Mesendoderm (in vitro differentiated cells): ENCODE results near the gene CTRB2.
A peak's percentile ranks its signal among the peaks of the same experiment; 100 is the strongest.

Source experiments
- DNase-seq: peaks from one replicate; pipeline ENCODE4 v3.0.0; 2013
- H2AK5ac ChIP-seq: 2 replicates; pipeline ENCODE4 v1.6.1; 2013; ENCODE audit warnings: low read length, inconsistent platforms
- H2BK120ac ChIP-seq: 2 replicates; pipeline ENCODE4 v1.6.1; 2013; ENCODE audit warnings: low read depth, mild to moderate bottlenecking, low read length, moderate library complexity, mixed read lengths
- H2BK15ac ChIP-seq: replicated peaks from 2 replicates; pipeline ENCODE4 v1.6.1; 2013; ENCODE audit warnings: low read depth, mild to moderate bottlenecking, moderate library complexity
- H2BK5ac ChIP-seq: 2 replicates; pipeline ENCODE4 v1.6.1; 2013; ENCODE audit warnings: low read length, inconsistent platforms
- H3K18ac ChIP-seq: 2 replicates; pipeline ENCODE4 v1.6.1; 2013; ENCODE audit warnings: mild to moderate bottlenecking, low read length, mixed read lengths
- H3K23ac ChIP-seq: one replicate; pipeline ENCODE4 v1.6.1; 2013; ENCODE audit warnings: low read length
- H3K27ac ChIP-seq: 2 replicates; pipeline ENCODE4 v1.5.1; 2013; ENCODE audit warnings: low read depth, mild to moderate bottlenecking, inconsistent platforms, low read length, moderate library complexity
- H3K27me3 ChIP-seq: 2 replicates; pipeline ENCODE4 v1.6.1; 2013; ENCODE audit warnings: low read length, control low read depth, mild to moderate bottlenecking, inconsistent platforms; ENCODE audit not compliant: insufficient read depth, poor library complexity
- H3K36me3 ChIP-seq: 2 replicates; pipeline ENCODE4 v1.6.1; 2013; ENCODE audit warnings: low read length, inconsistent platforms; ENCODE audit not compliant: control insufficient read depth, insufficient read depth
- H3K4ac ChIP-seq: one replicate; pipeline ENCODE4 v1.6.1; 2013; ENCODE audit warnings: low read depth, mild to moderate bottlenecking, low read length, moderate library complexity
- H3K4me1 ChIP-seq: 2 replicates; pipeline ENCODE4 v1.6.1; 2013; ENCODE audit warnings: low read depth, low read length, inconsistent platforms; ENCODE audit not compliant: control insufficient read depth
- H3K4me2 ChIP-seq: 2 replicates; pipeline ENCODE4 v1.6.1; 2013; ENCODE audit warnings: low read length
- H3K4me3 ChIP-seq: 2 replicates; pipeline ENCODE4 v1.5.1; 2013; ENCODE audit warnings: mild to moderate bottlenecking, low read length
- H3K56ac ChIP-seq: one replicate; pipeline ENCODE4 v1.6.1; 2013; ENCODE audit warnings: low read length
- H3K79me1 ChIP-seq: 2 replicates; pipeline ENCODE4 v1.6.1; 2013; ENCODE audit warnings: low read length, inconsistent platforms
- H3K79me2 ChIP-seq: 2 replicates; pipeline ENCODE4 v1.6.1; 2013; ENCODE audit warnings: mild to moderate bottlenecking, low read length; ENCODE audit not compliant: control insufficient read depth, insufficient read depth
- H3K9ac ChIP-seq: 2 replicates; pipeline ENCODE4 v1.6.1; 2013; ENCODE audit warnings: low read length, inconsistent platforms
- H4K5ac ChIP-seq: one replicate; pipeline ENCODE4 v1.6.1; 2013; ENCODE audit warnings: low read length
- H4K8ac ChIP-seq: one replicate; pipeline ENCODE4 v1.6.1; 2013; ENCODE audit warnings: low read depth, mild to moderate bottlenecking, control low read depth, low read length, moderate library complexity
- WGBS: extraction: QIAGEN DNeasy Blood & Tissue Kit; methylation state at CpG from one replicate; pipeline ENCODE4 v1.1.7; 2013; ENCODE audit warnings: low lambda C conversion rate, missing lambda C conversion rate; ENCODE audit not compliant: insufficient coverage; ENCODE audit errors: extremely low coverage; 5-methylcytosine and 5-hydroxymethylcytosine counted together

Gene CTRB2

DNA sequence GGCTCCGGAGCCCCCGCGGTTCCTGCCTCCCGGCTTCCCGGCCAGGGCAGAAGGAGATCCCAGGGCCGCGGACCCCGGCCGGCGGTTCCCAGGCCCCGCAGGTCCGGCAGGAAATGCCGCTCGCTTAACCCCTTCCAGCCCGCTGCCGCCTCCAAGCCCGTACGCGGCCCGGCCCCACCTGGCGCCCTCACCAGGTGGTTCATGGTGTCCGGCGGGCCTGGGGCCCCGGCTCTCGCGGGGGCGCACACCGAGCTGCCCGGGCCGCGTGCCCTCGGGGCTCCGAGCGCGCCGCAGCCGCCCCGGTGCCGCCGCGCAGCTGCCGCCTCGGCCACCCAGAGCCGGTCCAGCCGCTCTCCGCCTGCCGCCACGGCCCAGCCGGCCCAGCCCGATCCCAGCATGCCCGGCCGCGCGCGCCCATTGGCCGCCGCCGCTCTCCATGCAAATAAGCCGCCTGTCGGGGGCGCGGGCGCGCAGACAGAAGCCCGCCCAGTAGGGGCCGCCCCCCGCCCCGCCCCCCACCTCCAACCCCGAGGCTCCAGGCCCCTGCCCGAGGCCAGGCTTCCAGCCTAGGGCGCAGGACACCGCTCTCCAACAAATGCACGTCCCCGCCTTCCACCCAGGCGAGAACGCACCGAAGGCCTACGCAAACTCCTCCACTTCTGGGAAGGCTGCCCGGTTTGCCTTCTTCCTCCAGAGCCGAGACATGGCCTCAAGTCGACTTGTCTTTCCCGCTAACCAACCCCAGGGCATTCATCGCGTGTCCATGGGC lies 44.5 kb upstream of the CTRB2 start, which contains the start of gene BCAR1:
TSS of gene BCAR1 (minus strand) at position 345 of the 769 bp plus-strand sequence. CDS start at position 203, 142 bp downstream.
- Histone ChIP-seq H3K4me3 (peak within 1 kb of the TSS; percentile 79), H4K5ac (no peak within 1 kb of the TSS), H3K18ac (peak within 1 kb of the TSS; percentile 77), H3K4ac (peak within 1 kb of the TSS; percentile 93), H3K27me3 (no peaks in the 10 kb centered on the region), H3K79me2 (peaks cover 70% of the 10 kb centered on the region), H3K4me1 (peaks cover 45% of the 10 kb centered on the region), H2AK5ac (peak within 1 kb of the TSS; percentile 72), H2BK120ac (peak within 1 kb of the TSS; percentile 75), H4K8ac (no peak within 1 kb of the TSS), H2BK15ac (no peak within 1 kb of the TSS), H3K79me1 (peaks cover 19% of the 10 kb centered on the region), H2BK5ac (peak within 1 kb of the TSS; percentile 93), H3K4me2 (peak within 1 kb of the TSS; percentile 86), H3K9ac (peak within 1 kb of the TSS; percentile 95), H3K27ac (peak within 1 kb of the TSS; percentile 94), H3K36me3 (no peaks in the 10 kb centered on the region), H3K23ac (peak within 1 kb of the TSS; percentile 91), H3K56ac (peak within 1 kb of the TSS; percentile 96)
- peak; percentile 95 for DNase-seq
- WGBS: no CpG with 5 or more reads among the region's 84 CpGs

DNA sequence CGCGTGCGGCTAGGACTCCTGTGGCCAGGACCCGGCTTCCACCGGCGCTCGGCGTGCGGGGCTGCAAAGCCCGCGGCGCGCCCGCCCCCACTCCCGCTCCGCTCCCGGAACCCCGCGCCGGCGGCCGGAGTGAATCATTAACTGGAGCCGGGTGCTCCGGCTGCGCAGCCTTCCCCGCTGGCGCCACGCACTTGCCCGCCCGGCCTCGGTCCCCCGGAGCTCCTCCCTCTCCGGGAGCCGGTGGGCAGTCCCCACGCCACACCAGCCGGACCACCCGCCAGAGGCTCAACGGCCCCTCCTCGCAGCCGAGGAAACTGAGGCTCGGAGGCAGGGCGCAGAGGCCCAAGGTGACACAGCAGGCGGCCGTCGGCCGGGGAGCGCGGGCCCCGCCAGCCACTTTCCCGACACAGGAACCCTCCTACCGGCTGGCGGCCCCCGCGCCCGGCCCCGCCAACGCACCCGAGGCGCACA lies 43.9 kb upstream of the CTRB2 start:
- Histone ChIP-seq H2BK120ac (peak overlapping the region; percentile 29), H3K9ac (peak overlapping the region; percentile 95), H3K79me2 (peaks cover 70% of the 10 kb centered on the region), H4K8ac (no peak overlapping the region), H3K4me1 (peaks cover 42% of the 10 kb centered on the region), H3K79me1 (peaks cover 18% of the 10 kb centered on the region), H3K4ac (peak overlapping the region; percentile 79), H3K36me3 (no peaks in the 10 kb centered on the region), H2AK5ac (no peak overlapping the region), H3K27ac (peak overlapping the region; percentile 76), H3K4me2 (peak overlapping the region; percentile 86), H2BK5ac (peak overlapping the region; percentile 74), H3K27me3 (no peaks in the 10 kb centered on the region), H3K56ac (peak overlapping the region; percentile 96), H3K18ac (peak overlapping the region; percentile 77), H4K5ac (no peak overlapping the region), H2BK15ac (no peak overlapping the region), H3K4me3 (peak overlapping the region; percentile 79), H3K23ac (peak overlapping the region; percentile 91)
- no CpG with 5 or more reads among the region's 59 CpGs for WGBS
- DNase-seq: no peak

DNA sequence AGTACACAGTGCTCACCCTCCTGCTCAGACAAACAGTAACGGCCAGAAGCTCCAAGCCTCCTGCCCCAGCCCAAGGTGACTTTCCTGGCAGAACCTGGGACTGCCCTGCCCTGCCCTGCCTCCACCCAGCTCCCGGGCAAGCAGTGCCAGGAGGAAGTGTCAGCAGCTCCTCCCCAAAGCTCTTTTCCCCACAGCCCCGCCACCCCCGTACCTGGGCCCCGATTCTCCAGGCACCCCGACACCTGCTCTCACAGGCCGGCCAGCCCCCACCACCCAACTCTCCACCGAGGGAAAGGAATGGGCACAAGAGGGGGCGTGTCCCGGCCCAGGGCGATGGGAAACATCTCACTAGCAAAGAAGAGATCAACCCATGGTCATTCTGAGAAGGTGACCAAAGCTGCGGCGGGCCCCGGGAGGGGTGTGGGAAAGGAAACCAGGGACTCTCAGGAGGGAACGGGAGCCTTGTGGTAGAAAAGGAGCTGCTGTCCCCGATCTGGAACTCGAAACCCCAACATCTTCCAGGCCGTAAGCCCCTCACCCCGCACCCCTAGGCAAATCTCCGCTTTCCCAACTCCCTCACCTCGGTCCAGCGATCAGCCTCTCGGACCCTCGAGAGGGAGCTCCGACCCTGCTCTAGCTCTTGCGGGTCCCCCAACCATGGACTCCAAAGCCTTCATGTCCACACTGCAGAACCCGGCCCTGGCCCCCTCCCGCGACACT lies 43.3 kb upstream of the CTRB2 start:
- H4K8ac ChIP-seq: no peak overlapping the region
- peak overlapping the region; percentile 77 for H3K18ac ChIP-seq
- H3K4me3 ChIP-seq: peak overlapping the region; percentile 79
- peaks cover 73% of the 10 kb centered on the region for H3K79me2 ChIP-seq
- H3K23ac ChIP-seq: no peak overlapping the region
- H2AK5ac ChIP-seq: no peak overlapping the region
- H2BK15ac ChIP-seq: no peak overlapping the region
- H3K56ac ChIP-seq: peak overlapping the region; percentile 96
- H3K4ac ChIP-seq: peak overlapping the region; percentile 79
- peaks cover 18% of the 10 kb centered on the region for H3K79me1 ChIP-seq
- H4K5ac ChIP-seq: no peak overlapping the region
- peak overlapping the region; percentile 95 for H3K9ac ChIP-seq
- H3K4me2 ChIP-seq: peak overlapping the region; percentile 86
- DNase-seq: no peak
- no peak overlapping the region for H2BK120ac ChIP-seq
- no peaks in the 10 kb centered on the region for H3K36me3 ChIP-seq
- H3K27me3 ChIP-seq: no peaks in the 10 kb centered on the region
- H2BK5ac ChIP-seq: no peak overlapping the region
- peak overlapping the region; percentile 76 for H3K27ac ChIP-seq
- peaks cover 42% of the 10 kb centered on the region for H3K4me1 ChIP-seq
- WGBS: no CpG with 5 or more reads among the region's 29 CpGs

- Histone ChIP-seq H2AK5ac (no peak overlapping the region), H3K4ac (no peak overlapping the region), H3K27me3 (no peaks in the 10 kb centered on the region), H3K4me1 (peaks cover 38% of the 10 kb centered on the region), H3K79me2 (peaks cover 74% of the 10 kb centered on the region), H2BK5ac (no peak overlapping the region), H3K18ac (no peak overlapping the region), H3K79me1 (peaks cover 21% of the 10 kb centered on the region), H3K27ac (no peak overlapping the region), H3K36me3 (no peaks in the 10 kb centered on the region), H2BK120ac (no peak overlapping the region), H4K8ac (no peak overlapping the region), H3K56ac (peak overlapping the region; percentile 70), H3K4me2 (peak overlapping the region; percentile 3), H3K23ac (peak overlapping the region; percentile 82), H3K4me3 (no peak overlapping the region), H3K9ac (peak overlapping the region; percentile 41), H2BK15ac (no peak overlapping the region), H4K5ac (no peak overlapping the region)
- DNase-seq: no peak
- WGBS: no CpG with 5 or more reads among the region's 5 CpGs
Observed at GRCh38 chr16:75249441-75249840, 42.5 kb upstream of the CTRB2 start.

- DNase-seq: no peak
- Histone ChIP-seq H3K27me3 (no peaks in the 10 kb centered on the region), H3K18ac (no peak overlapping the region), H3K79me2 (peaks cover 79% of the 10 kb centered on the region), H3K27ac (no peak overlapping the region), H2BK5ac (peak overlapping the region; percentile 22), H3K4me2 (no peak overlapping the region), H2AK5ac (no peak overlapping the region), H3K4me3 (no peak overlapping the region), H3K9ac (peak overlapping the region; percentile 41), H3K56ac (peak overlapping the region; percentile 70), H4K5ac (no peak overlapping the region), H3K79me1 (peaks cover 26% of the 10 kb centered on the region), H2BK15ac (no peak overlapping the region), H3K4ac (no peak overlapping the region), H3K23ac (peak overlapping the region; percentile 70), H3K4me1 (peaks cover 34% of the 10 kb centered on the region), H3K36me3 (no peaks in the 10 kb centered on the region), H4K8ac (no peak overlapping the region), H2BK120ac (no peak overlapping the region)
- WGBS: no CpG with 5 or more reads among the region's 17 CpGs
Observed at GRCh38 chr16:75248536-75249380, 41.8 kb upstream of the CTRB2 start.
